KMS-11 (cell line): ENCODE measurements around the gene ACY1.

Source experiments
- H2AFZ ChIP-seq: fragments of 200-600 bp; sonication (generic); 2 replicates; pipeline ENCODE4 v1.6.1; 2016; ENCODE audit warnings: antibody characterized with exemption, mixed run types, low read depth
- H3K27ac ChIP-seq: fragments of 200-600 bp; sonication (generic); 2 replicates; pipeline ENCODE4 v1.6.1; 2016; ENCODE audit warnings: mild to moderate bottlenecking, mixed run types
- H3K27me3 ChIP-seq: fragments of 200-600 bp; sonication (generic); 2 replicates; pipeline ENCODE4 v1.6.1; 2017; ENCODE audit warnings: mild to moderate bottlenecking, low read depth, mixed run types, moderate library complexity; ENCODE audit not compliant: insufficient read depth
- H3K36me3 ChIP-seq: fragments of 200-600 bp; sonication (generic); 2 replicates; pipeline ENCODE4 v1.6.1; 2017; ENCODE audit warnings: mild to moderate bottlenecking, mixed run types; ENCODE audit not compliant: insufficient read depth
- H3K4me1 ChIP-seq: fragments of 200-600 bp; sonication (generic); 2 replicates; pipeline ENCODE4 v1.6.1; 2016; ENCODE audit warnings: mild to moderate bottlenecking, low read depth, mixed run types; ENCODE audit not compliant: poor library complexity, severe bottlenecking
- H3K4me2 ChIP-seq: fragments of 200-600 bp; sonication (generic); 2 replicates; pipeline ENCODE4 v1.7.0; 2016; ENCODE audit warnings: mild to moderate bottlenecking, mixed run types
- H3K4me3 ChIP-seq: fragments of 200-600 bp; sonication (generic); IDR thresholded peaks from 2 replicates; pipeline ENCODE4 v1.6.1; 2017; ENCODE audit warnings: low read depth, low read length, mixed read lengths; ENCODE audit not compliant: insufficient read depth
- H3K79me2 ChIP-seq: fragments of 200-600 bp; sonication (generic); 2 replicates; pipeline ENCODE4 v1.6.1; 2016; ENCODE audit warnings: low read depth, mixed run types; ENCODE audit not compliant: insufficient read depth
- H3K9ac ChIP-seq: fragments of 200-600 bp; sonication (generic); 2 replicates; pipeline ENCODE4 v1.6.1; 2016; ENCODE audit warnings: mild to moderate bottlenecking, mixed run types
- H4K20me1 ChIP-seq: fragments of 200-600 bp; sonication (generic); 2 replicates; pipeline ENCODE4 v1.6.1; 2016; ENCODE audit warnings: mild to moderate bottlenecking, mixed run types; ENCODE audit not compliant: insufficient read depth
- CTCF ChIP-seq: fragments of 200-600 bp; sonication (generic); conservative IDR thresholded peaks from 2 replicates; pipeline ENCODE4 v1.6.1; 2017; ENCODE audit warnings: low read depth, mild to moderate bottlenecking, antibody characterized with exemption, low read length, moderate library complexity, mixed read lengths

ACY1 gene

DNA sequence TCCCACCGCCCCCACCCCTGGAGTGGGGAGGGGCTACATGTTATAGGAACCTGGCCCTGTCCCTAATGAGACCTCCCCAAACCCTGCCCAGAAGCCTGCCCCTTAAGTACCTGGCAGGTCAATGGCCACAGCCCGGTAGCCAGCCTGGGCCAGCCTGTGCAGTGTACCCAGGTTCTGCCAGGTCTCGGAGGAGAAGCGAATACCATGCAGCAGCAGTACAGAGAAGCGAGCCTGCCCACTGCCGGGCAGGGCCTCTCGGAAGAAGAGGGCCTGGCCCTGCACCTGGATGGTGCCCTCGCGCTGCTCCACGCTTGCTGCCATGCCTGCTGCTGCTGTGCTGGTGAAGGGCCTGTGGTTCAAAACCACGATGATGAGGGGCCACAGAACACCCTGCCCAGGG lies 12.0 kb upstream of the ACY1 start:
- Histone ChIP-seq H3K36me3 (no peaks in the 10 kb centered on the region), H3K4me3 (no peak overlapping the region), H3K27me3 (no peaks in the 10 kb centered on the region), H3K79me2 (0 out of 2 replicates have a peak, but pooled peaks cover 5% of the 10 kb centered on the region), H4K20me1 (no peaks in the 10 kb centered on the region), H3K27ac (no peak overlapping the region), H3K4me2 (no peak overlapping the region), H3K4me1 (peaks cover 12% of the 10 kb centered on the region), H3K9ac (no peak overlapping the region), H2AFZ (no peak overlapping the region)
- TF ChIP-seq CTCF, result no peak

DNA sequence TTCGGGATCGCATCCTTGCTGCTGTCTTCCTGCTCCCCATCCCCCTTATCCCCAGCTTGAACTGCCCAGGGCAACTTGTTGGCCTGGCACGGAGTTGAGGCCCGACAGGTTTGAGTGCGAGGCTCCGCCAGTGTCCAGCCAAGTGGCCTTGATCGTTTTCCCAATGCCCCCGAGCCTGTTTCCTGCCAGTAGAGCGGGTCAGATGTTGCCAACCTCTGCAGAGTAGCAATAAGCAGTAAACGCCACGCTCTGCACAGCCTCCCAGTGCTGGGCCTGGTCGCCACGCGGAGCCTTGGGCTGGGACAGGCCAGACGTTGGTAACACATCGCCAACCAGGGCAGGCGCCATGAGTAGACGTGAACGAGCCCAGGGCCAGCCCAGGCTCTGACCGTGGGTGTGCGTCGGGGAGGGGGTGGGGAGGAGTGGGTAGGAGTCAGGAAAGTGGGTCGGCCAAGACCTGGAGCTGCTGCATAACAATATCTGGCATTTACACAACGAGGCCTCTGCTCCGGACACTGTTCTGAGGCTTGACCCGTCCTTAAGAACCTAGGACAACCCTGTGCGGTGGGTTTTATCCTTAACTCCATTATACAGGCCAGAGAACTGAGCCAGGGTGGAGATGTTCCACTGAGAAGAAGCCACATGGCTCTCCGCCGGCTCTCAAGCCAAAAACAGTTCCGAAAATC lies 8.9 kb upstream of the ACY1 start:
- Histone ChIP-seq H4K20me1 (no peaks in the 10 kb centered on the region), H3K27ac (peak overlapping the region; percentile 57), H3K4me3 (no peak overlapping the region), H3K36me3 (no peaks in the 10 kb centered on the region), H3K4me1 (peaks cover 12% of the 10 kb centered on the region), H3K27me3 (no peaks in the 10 kb centered on the region), H3K4me2 (peak overlapping the region; percentile 82), H3K9ac (peak overlapping the region; percentile 67), H3K79me2 (0 out of 2 replicates have a peak, but pooled peaks cover 5% of the 10 kb centered on the region), H2AFZ (peak overlapping the region; percentile 76)
- TF ChIP-seq CTCF, result peak; percentile 45

GRCh38 chr3:51974963-51975851 lies 8.1 kb upstream of the ACY1 start, which contains the start of gene ABHD14A:
Gene ABHD14A, plus strand, starts transcription at chr3:51975064. Its CDS starts 72 bp downstream, at chr3:51975136.
- H3K36me3 ChIP-seq, result no peaks in the 10 kb centered on the region
- TF ChIP-seq CTCF, result no peak
- H3K79me2 ChIP-seq, result 0 out of 2 replicates have a peak, but pooled peaks cover 5% of the 10 kb centered on the region
- H3K27me3 ChIP-seq, result no peaks in the 10 kb centered on the region
- no peak within 1 kb of the TSS for H3K4me3 ChIP-seq
- peak within 1 kb of the TSS; percentile 82 for H3K4me2 ChIP-seq
- H2AFZ ChIP-seq, result peak within 1 kb of the TSS; percentile 76
- H3K4me1 ChIP-seq, result peaks cover 12% of the 10 kb centered on the region
- peak within 1 kb of the TSS; percentile 57 for H3K27ac ChIP-seq
- peak within 1 kb of the TSS; percentile 69 for H3K9ac ChIP-seq
- no peaks in the 10 kb centered on the region for H4K20me1 ChIP-seq

- no peak overlapping the region for H3K4me3 ChIP-seq
- H3K4me1 ChIP-seq, result peaks cover 12% of the 10 kb centered on the region
- no peaks in the 10 kb centered on the region for H3K36me3 ChIP-seq
- no peak for TF ChIP-seq CTCF
- H3K27me3 ChIP-seq, result no peaks in the 10 kb centered on the region
- H3K9ac ChIP-seq, result no peak overlapping the region
- H2AFZ ChIP-seq, result no peak overlapping the region
- H3K27ac ChIP-seq, result no peak overlapping the region
- no peaks in the 10 kb centered on the region for H4K20me1 ChIP-seq
- H3K79me2 ChIP-seq, result 0 out of 2 replicates have a peak, but pooled peaks cover 5% of the 10 kb centered on the region
- peak overlapping the region; percentile 82 for H3K4me2 ChIP-seq
These were observed 7.3 kb upstream of the ACY1 start for GRCh38 chr3:51975852-51976549.
